ENCODE data around the gene ASAH2.

DNA sequence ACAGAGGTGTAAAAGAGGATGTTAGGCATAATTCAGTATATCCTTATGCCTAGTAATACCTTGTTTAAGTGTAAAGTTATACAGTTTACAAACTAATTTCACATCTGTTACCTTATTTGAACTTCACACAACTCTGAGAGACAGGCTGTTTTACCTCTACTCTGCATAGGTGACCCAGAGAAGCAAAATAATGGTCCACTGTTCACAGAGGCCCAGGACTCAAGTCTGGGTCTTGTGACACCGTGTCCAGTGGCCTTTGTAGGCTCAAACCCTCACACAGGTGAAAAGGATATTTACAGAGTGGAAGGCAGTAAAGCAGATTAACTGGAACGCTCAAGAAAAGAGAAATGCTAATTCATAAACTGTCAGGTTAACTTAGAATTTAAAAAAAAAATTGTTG lies 32.1 kb downstream of the ASAH2 start:
- TF ChIP-seq, protein P1, sequence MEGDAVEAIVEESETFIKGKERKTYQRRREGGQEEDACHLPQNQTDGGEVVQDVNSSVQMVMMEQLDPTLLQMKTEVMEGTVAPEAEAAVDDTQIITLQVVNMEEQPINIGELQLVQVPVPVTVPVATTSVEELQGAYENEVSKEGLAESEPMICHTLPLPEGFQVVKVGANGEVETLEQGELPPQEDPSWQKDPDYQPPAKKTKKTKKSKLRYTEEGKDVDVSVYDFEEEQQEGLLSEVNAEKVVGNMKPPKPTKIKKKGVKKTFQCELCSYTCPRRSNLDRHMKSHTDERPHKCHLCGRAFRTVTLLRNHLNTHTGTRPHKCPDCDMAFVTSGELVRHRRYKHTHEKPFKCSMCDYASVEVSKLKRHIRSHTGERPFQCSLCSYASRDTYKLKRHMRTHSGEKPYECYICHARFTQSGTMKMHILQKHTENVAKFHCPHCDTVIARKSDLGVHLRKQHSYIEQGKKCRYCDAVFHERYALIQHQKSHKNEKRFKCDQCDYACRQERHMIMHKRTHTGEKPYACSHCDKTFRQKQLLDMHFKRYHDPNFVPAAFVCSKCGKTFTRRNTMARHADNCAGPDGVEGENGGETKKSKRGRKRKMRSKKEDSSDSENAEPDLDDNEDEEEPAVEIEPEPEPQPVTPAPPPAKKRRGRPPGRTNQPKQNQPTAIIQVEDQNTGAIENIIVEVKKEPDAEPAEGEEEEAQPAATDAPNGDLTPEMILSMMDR (IDR thresholded peaks at IDR 0.05) = no peak
- no peak for TF ChIP-seq POLR2A (IDR thresholded peaks at IDR 0.05)
- TF ChIP-seq POLR2AphosphoS5 (IDR thresholded peaks at IDR 0.05) = no peak

All from suprapubic skin (tissue), 4 donors.